NCI-H2171 treated with DMSO at 0.1 percent for 48 hours (cell line): ENCODE results near the gene POLE4.

Source experiments
- DNase-seq: peaks from one replicate; lab custom pipeline; 2025; lab: John Stamatoyannopoulos, UW

Gene POLE4, protein sequence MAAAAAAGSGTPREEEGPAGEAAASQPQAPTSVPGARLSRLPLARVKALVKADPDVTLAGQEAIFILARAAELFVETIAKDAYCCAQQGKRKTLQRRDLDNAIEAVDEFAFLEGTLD

DNA sequence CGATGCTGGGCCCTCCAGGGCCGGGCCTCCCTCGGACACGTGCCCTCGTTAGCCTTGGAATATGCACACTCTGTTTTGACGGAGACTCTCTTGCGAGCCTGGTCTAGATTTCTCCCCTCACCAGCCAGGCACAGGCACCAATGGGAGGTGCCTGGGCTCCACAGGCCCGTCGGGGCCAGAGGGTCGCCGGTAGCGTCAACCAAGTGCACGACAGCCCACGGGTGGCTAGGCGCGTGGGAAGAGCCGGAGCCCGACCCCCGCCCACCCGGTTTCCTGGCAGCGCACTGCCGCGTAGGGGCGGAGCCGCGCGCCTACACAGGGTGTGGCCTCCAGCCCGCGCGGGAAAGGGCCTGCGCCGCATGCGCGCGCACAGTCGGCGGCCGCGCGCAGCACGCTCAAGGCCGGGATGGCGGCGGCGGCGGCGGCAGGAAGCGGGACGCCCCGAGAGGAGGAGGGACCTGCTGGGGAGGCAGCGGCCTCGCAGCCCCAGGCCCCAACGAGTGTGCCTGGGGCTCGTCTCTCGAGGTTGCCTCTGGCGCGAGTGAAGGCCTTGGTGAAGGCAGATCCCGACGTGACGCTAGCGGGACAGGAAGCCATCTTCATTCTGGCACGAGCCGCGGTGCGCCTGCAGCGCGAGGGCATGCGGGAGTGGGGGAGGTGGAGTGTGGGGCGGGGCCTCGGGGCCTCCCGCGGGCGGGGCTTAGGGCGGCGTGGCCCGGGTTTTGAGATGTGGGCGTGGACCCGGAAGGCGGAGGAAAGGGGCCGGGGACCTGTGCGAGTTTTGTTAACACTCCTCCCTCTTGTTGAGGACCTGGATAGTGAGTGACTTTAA is at the start of gene POLE4:
POLE4 (plus strand) TSS at position 370 of the 832 bp plus-strand sequence; CDS start at position 407, 37 bp downstream.
- DNase-seq, result peak; percentile 83

DNA sequence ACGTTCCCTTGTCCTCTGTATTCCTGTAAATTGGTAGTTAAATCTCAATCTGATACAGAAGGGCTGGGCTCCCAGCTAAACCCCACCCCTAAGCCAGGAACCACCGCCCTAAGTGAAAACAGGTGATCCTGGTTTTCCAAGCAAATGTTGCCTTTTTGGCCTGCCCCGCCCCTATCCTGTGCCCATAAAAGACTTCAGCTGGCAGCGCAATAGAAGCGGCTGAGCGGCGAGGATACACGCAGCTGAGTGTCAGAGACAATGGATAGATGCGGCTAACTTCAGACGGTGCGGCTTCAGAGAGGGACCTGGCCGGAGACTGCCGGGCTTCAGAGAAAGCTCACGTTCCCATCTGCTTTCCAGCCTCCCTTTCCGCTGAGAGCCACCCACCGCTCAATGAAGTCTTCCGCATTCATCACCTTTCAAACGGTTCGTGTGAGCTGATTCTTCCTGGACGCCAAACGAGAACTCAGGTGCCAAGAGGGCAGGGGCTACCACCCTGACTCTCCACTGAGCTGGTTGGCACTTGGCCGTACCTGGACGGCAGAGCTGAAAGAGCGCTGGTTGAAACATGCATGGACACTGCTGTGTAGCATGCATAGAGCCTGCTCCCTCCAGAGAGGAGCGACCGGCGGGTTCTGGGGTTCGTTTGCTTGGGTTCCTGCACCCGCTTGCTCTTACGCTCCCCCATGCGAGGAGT is 49.5 kb upstream of the POLE4 start:
- no peak for DNase-seq

DNA sequence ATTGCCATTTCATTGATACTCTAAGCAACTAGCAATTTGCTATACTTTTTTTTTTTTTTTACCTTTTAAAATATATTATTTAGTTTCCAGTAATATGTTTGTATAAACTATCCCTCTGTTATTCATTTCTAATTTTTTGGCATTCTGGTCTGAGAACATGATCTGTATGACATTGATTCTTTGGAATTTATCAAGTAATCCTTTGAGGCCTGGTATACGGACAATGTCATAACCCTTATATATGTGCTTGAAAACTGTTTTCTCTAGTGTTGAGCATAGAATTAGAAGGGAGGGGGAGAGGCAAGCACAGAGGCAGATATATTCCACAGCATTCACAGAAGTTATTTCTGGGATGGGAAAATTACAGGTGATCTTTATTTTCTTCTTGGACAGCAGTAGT is 48.2 kb upstream of the POLE4 start:
- DNase-seq, result no peak

DNA sequence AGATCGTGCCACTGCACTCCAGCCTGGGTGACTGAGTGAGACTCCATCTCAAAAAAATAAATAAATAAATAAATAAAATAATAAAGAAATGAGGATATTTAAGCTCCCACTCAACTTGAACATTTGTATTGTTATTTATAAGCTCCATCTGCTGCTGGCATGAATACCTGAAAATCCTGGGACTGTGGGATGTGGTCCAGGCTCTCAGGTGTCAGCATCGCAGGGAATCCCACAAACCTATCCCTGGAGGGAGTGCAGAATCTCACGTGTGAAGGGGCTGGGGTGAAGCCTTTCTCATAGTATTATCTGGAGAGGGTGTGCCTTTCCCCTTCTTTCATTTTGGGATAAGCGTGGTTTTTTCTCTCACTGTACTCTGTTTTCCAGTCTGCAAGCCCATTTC is 47.4 kb upstream of the POLE4 start:
- peak; percentile 14 for DNase-seq

DNA sequence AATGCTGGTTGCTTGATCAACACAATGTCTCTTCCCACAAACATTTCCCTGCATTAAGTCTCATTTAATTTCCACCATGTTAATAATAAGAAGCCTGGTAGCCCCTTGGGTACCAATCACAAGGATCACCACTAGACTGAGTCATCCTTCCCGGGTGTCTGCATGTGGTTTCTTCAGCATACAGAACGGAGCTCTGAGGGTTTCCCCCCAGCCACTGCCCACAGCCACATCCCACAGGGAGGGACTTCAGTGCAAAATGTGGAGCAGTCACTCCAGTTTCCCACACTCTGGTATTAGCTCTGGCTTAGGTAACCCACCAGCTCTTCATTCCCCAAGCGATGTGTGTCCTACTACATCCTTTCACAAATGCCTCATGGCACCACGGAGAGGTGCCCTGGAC is 42.7 kb upstream of the POLE4 start:
- DNase-seq, result no peak

DNA sequence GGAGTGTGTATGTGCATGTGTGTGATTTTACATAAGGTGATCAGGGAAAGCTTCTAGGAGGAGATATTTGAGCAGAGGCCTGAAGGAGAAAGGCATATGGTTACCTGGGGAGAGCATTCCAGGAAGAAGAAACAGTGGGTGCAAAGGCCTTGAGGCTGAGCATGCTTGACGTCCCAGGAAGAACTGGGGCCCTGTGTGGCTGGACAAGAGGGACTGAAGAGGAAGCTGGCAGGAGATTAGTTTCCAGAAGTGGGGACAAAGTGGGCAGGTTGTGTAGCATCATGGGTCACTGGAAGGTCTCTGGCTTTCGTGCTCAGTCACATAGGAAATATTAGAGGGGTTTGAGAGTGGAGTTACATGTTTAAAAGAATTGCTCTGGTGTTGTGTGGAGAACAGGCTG is 42.0 kb upstream of the POLE4 start:
- no peak for DNase-seq

DNA sequence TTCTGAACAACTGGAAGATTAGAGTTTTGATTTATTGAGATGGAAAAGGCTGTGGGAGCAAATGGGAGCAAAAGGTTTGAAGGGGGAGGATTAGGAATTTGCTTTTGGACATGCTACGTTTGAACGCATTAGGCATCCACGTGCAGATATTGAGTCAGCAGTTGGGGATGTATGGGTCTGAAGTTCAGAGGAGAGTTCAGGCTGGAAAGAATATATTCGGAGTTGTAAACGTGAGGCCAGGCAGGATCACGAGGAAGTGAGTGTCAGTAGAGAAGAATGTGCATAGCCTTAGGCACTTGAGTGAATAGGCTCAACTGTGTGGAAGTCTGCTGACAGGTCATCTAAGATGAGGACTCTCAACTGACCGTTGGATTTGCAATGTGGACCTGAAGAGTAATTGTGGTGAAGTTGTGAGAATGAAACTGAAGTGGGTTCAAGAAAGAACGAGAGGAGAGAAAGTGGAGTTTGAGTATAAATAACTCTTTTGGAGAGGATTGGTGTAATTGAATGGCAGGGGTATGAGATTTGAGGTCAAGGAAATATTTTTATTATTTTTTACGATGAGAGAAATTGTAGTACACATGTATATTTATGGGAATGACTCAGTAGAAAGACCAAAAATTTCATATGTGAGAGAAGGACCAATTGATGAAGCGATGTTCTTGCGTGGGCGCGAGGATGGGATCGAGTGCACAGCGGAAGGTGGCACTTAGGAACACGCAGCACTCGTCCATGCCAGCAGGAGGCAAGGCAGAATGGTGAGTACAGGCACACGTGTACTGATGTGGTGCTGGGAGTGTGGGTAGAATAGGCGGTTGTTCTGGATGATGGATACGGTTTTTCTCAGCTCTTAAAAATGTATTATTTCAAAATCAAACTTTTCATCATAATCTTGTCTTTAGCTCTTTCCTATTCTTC is 40.5 kb upstream of the POLE4 start:
- DNase-seq, result no peak

DNA sequence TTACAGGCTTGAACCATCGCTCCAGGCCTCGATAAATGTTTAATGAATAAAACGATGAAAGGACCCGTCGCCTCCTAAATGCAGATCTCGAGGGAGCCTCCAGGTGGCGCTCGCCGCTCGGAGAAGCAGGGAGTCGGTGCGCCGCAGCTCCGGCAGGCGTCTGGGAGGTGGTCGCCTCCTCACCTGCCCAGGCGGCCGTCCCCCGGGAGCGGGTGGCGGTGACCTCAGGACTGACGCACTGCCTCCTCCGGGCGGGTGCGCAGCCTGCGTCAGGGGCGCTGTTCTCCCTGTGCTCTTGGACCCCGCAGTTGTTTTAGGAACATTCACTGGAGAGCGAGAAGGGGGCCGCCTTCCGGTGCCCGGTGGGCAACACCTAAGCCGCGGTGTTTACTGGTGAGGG is 38.6 kb upstream of the POLE4 start:
- peak; percentile 70 for DNase-seq

DNA sequence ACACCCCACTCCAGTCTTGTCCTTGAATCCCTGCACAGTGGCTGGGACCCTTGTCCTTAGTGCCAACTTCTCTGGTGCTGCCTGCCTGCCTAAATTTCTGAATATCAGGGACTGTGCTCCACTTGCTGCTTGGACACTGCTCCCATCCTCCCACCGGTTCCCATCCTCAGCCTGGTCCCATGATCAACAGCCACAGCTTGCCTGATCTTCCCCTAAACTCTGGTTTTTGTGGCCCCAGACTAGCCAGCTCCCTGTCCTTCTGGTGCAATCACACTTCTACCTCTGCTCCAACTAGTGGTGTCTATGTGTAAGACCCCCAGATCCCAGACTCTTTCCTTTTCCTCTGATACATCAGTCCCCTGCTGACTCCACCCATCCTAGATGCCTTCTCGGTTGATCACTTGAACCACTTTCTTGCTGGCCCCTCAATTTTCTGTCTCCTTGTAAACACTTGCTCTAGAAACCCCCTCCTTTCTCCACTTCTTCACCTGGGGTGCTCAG is 37.2 kb upstream of the POLE4 start:
- DNase-seq, result no peak

DNA sequence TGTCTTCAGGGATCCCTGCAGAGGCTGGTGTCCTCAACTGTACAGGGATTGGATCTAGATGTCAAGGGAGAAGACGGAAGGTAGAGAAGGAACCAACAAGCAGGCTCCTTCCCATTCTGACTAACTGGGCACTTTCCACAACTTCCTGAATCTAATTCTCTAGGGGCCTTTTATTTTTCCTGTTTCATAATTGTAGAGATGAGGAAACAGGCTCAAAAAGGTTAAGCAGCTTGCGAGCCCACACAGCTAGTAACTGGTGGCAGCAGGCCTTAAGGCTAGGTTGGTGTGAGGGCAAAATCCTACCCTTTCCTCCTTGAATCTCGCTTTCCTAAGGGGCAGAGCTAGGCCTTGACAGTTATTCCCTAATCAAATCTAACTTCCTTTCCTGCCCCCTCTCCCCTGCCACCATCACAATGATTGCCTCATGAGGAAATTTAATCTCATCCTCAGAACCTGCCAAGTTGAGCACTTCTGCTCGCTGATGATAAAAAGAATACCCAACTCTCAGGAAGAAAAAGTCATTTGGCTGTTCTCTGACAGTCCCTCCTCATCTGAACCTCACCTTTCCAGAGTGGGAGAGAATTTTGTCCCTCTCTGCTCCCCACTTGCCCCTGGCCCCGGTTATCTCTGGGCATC is 35.7 kb upstream of the POLE4 start:
- DNase-seq, result peak; percentile 5

DNA sequence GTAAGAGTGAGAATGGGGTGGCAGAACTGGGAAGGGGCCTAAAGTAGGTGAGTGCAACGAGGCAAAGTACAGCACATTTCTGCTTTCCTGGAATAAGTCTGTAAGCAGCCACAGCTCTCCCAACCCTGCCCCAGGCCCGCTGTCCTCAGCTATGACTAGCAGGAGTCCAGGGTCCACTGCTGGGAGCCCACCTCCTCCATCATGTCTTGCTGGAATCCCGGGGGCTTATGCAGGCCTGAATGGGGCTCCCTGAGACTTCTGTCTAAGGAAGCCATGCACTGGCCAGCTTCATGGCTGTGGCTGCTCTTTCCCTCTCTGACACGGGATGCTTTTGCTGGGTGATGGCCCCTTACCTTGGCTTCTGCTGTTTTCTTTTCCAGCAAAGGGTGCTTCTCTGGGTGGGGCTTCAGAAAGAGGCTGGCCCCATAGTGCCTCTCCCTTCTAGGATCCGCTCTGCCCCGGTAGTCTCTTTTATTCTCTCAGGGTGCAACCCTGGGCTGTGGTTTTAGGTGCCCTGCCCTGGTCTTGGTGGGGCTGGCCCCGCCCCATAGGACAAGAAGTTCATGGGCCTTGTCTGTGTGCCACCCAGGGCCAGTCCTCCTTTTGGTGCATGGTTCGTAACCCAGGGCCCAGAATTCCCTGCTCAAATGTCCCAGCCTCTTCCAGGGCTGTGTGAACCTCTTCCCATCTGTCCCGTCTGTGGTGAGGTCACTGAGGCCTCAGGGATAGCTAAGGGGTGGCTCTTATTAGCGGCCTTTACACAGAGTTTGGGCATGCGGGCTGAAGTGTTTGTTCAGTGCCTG is 33.8 kb upstream of the POLE4 start:
- no peak for DNase-seq

DNA sequence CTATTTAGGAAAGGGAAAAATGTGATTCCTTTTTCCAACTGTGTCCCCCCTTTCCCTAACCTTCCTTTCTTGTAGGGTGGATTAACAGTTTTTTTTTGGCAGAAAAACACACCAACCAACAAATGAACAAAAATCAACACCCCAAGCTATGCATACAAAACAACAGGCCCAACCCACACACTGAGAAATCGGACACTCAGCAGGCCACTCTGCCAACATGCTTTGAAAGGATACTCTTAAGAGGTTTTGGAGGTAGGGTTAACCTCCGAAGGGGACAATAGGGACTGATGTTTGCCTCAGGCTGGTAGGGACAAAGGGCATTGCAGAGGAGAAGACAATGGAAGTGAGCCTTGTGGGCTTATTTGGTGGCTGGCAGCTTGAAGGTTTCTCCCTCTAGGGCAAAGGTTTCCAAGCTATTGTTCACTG is 33.1 kb upstream of the POLE4 start:
- no peak for DNase-seq

DNA sequence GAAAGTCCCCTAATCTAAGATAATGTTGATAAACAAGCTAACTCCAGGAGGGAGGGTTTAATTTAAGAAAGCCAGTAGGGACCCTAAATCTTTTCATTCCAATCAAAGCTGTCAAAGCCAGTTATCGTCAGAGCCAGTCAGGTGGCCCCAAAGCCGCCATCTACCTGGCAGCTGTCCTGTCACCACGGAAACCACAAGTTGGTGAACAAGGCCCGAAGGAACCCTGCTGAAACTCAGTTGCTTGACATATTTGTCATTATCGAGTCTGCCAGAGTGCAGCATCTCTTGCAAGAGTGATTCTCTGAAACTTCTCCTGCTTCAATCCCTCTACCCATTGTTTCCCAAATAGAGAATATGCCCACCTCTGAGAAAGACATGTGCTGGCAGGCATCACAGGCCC is 30.8 kb upstream of the POLE4 start:
- no peak for DNase-seq

DNA sequence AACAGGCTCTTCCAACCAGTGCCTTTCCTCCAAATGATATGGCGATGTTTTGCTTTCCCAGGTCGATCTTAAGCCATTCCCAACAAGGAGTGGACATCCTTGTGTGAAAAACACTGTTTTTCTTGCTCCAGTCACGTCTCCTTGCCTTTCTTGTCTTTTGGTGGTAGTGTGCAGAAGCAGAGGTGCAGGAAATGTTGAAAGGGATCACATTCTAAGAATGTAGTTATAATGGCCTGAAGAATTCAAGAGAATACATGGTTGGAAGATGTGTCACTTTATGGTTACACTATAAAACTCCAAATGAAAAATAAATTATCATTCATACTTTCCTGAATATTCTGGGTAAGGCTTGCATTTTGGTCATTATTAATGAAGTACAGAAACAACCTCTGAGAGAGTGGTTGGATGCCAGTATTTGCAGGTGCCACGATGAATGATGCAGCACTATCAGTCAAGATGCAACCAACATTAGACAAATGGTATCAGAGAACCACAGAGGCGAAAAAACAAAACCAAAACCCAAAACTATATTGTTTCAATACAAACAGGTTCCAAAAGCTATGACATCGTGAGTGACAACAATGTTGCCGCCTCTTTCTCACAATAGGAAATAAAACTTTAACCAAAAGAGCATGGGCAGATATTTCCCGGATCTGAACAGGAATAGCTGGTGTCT is 27.5 kb upstream of the POLE4 start:
- no peak for DNase-seq

DNA sequence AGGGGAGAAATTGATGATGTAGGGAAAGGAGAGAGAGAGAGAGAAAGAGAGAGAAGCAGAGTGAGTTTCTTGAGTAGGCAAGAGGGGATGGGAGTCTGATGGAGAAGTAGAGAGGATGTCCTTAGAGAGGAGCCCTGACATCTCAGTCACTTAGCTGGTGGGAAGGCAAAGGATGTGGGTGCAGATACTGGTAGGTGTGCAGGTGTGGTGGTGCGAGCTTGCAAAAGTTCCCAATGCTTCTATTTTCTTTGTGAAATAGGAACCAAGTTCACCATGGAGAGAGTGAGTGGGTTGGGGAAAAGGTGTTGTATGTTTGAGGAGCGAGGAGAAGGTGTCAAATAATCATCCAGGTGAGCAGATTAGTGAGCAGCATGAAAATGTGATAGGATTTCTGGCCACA is 26.5 kb upstream of the POLE4 start:
- no peak for DNase-seq

DNA sequence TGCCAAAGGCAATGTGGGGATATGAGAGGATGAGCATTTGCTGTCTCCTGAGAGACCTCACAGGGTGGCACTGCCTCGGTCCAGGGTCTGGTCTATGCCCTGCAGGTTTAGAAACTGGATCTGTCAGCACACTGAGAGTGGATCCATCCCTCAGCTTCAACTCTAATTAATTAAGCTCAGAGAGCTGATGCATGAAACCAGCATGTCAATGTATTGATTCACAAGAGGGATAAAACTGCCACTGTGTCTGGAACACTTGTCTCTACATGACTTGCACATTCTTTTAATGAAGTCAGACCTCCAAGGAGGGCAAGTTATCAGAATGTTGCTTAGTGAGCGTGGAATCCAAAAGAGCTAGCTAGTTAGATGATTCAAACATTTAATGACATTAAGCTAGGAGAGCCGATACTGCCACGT is 22.5 kb upstream of the POLE4 start:
- DNase-seq, result no peak

DNA sequence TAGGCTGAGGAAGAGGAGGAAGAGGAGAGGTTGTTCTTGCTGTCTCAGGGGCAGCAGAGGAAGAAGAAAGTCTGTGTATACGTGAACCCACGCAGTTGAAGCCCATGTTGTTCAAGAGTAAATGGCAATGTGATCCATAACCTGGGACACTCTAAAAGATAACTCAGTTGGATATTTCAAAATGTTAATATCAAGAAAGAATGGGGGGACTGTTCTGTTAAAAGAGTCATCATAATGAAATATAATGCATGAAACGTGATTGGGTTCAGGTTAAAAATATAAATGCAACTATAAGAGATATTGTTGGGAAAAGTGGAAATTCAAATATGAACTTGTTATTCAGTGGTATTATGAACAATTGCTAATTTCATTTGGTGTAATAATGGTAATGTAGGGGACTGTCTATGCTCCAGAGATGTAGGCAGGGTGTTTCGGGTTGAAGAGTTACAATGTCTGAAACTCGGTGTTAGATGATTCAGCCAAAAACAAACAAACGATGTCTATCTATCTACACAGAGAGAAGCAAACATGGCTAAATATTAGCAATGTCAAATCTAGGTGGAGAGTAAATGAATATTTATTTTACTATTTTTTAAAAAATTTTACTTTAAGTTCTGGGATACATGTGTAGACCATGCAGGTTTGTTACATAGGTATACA is 21.1 kb upstream of the POLE4 start:
- no peak for DNase-seq

DNA sequence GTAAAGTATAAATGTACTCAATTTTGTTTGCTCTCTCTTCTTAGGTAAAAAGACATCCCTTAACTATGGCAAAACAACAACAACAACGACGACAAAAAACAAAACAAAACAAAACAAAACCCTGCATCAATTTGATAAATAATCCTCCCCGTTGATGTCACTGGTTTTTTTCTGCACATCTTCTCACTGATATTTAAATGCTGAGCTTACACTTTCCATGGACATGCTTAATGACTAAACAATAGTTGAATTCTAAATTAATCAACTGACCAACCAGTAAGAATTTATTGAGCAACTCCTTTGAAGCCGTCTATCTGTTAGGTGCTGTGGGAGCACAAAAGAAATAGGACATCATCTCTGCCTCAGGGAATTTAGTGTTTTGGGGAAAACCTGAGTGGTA is 20.2 kb upstream of the POLE4 start:
- no peak for DNase-seq
